IPS-18c (cell line): ENCODE results near the gene CDC42BPB.

ENCODE experiments used
- H3K4me3 ChIP-seq: 2 replicates; pipeline ENCODE4 v1.7.0; 2013; ENCODE audit warnings: low read depth, mild to moderate bottlenecking, low read length, moderate library complexity; ENCODE audit not compliant: insufficient read depth
- H3K9me3 ChIP-seq: one replicate; pipeline ENCODE4 v1.6.1; 2013; ENCODE audit warnings: mild to moderate bottlenecking, low read length, moderate library complexity; ENCODE audit not compliant: control insufficient read depth, insufficient read depth

The CDC42BPB gene

DNA sequence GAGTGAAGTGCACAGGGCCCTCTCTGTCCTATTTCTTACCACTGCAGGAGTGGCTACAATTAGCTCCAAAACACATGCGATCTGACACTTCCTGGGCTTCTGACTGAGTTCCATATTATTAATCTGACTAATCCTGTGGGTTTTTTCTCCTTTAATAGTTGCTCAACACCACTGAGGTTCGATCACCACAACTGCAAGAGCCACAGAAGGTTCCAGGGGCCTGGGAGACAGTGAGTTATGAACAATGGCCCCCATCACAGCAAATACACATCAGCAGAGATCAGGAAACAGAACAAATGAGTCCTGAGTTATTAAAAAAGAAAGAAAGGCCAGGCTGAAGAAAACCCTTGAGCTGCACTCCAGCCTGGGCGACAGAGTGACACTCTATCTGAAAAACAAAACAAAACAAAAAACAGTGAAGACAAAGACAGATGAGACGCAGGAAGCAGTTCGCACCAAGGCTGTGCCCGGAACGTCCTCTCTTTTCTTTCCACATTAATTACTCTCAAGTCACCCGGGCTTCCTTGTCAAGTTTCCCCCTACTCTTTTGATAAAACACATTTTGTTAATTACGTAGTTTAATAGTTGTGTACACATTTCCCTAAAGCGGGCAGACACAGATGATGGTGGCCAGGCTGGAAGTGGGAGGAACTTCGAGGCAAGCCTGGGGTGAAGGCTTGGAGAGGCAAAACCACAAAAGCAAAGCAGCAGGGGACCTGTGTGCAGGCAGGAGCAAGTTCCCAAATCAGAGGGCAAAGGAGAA, 42.7 kb downstream of the CDC42BPB start:
- Histone ChIP-seq H3K9me3 (no peaks in the 10 kb centered on the region), H3K4me3 (no peak overlapping the region)

- Histone ChIP-seq H3K4me3 (no peak overlapping the region), H3K9me3 (no peaks in the 10 kb centered on the region)
Observed at GRCh38 chr14:103013028-103013427, 44.3 kb downstream of the CDC42BPB start.

DNA sequence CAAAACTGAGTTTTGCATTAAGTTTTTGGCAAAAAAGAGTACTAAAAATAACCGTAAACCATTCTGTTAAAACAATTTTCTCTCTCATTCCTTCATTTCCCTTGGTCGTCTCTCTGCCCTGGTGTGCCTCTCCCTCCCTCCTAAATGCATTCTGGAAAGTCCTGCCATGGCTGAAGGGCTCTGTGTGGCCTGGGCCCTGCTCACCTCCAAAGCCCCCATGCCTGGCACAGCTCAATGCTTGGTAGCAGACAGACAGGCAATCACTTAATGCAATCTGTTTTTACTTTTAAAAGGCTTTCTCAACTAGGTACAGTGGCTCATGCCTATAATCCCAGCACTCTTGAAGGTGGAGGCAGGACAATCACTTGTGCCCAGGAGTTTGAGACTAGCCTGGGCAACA, 47.8 kb downstream of the CDC42BPB start:
- Histone ChIP-seq H3K4me3 (no peak overlapping the region), H3K9me3 (no peaks in the 10 kb centered on the region)

- H3K9me3 ChIP-seq: peaks cover 3% of the 10 kb centered on the region
- no peak overlapping the region for H3K4me3 ChIP-seq
Observed at GRCh38 chr14:103008768-103009357, 48.5 kb downstream of the CDC42BPB start.

- Histone ChIP-seq H3K4me3 (no peak overlapping the region), H3K9me3 (peaks cover 3% of the 10 kb centered on the region)
Observed at GRCh38 chr14:103008126-103008525, 49.2 kb downstream of the CDC42BPB start.

DNA sequence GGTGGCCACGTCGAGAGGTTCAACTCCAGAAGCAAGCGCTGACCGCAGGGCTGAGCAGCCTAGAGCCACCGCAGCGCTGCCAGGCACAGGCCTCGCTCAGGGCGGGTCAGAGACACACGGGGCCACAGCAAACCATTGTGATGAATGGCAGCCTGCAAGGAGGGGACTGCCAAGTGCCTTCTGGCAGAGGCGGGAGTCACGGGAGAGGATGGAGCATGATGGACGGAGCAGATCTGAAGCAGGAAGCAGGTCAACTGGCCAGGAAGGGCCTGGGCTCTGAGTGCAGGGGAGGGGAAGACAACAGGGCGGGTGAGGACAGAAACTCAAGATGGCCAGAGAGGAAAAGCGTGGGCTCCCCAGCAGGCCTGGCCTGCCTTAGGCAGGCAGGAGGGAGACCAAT, 49.8 kb downstream of the CDC42BPB start:
- no peak overlapping the region for H3K4me3 ChIP-seq
- H3K9me3 ChIP-seq: peaks cover 3% of the 10 kb centered on the region

GRCh38 chr14:103006991-103007520, 50.3 kb downstream of the CDC42BPB start:
- H3K9me3 ChIP-seq: peaks cover 3% of the 10 kb centered on the region
- H3K4me3 ChIP-seq: no peak overlapping the region

GRCh38 chr14:103006106-103006505, 51.2 kb downstream of the CDC42BPB start:
- H3K9me3 ChIP-seq: peaks cover 3% of the 10 kb centered on the region

GRCh38 chr14:103003850-103004249, 53.5 kb downstream of the CDC42BPB start:
- Histone ChIP-seq H3K9me3 (peaks cover 3% of the 10 kb centered on the region), H3K4me3 (no peak overlapping the region)

More at GRCh38 chr14:103006106-103006505, 51.2 kb downstream of the CDC42BPB start:
- no peak overlapping the region for H3K4me3 ChIP-seq

GRCh38 chr14:103003351-103003615, 54.1 kb downstream of the CDC42BPB start:
- H3K9me3 ChIP-seq: peaks cover 3% of the 10 kb centered on the region
- H3K4me3 ChIP-seq: no peak overlapping the region

DNA sequence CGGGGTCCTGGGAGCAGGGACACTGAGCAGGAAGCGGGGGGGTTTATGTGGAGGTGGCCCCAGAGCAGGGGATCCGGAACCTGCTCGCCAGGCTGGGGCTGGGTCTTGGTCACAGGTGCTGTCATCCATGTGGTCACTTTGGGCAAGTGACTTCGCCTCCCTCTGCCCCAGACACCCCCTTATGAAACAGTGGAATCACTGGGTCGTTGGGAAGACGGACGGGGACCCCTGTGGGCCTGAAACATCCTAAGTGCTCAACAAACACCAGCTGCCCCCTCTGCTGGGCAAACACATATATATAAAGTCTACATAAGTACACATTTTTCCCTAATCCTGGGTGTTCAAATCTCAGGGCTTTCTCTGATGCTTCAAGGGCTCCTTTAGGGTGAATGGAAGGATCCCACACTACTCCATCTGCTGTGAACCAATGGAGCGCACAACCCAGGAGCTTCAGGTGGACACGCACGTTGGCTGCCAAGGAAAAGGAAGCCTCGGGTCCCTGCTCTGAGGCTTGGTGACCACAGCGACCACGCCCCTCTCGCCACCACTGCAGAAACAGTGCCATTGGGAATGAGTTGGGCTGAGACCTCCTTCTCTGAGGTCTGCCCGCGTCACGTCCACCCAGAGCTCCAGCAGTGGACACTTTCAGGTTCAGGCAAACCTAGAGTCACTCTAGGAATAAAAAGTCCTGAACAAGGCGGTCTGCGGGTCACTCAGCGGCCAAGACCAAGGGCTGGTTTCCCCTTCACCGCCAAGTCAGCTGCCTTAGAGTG, 54.6 kb downstream of the CDC42BPB start:
- Histone ChIP-seq H3K4me3 (no peak overlapping the region), H3K9me3 (peaks cover 3% of the 10 kb centered on the region)

- H3K4me3 ChIP-seq: no peak overlapping the region
- peaks cover 3% of the 10 kb centered on the region for H3K9me3 ChIP-seq
Observed at GRCh38 chr14:103001651-103002396, 55.5 kb downstream of the CDC42BPB start.

DNA sequence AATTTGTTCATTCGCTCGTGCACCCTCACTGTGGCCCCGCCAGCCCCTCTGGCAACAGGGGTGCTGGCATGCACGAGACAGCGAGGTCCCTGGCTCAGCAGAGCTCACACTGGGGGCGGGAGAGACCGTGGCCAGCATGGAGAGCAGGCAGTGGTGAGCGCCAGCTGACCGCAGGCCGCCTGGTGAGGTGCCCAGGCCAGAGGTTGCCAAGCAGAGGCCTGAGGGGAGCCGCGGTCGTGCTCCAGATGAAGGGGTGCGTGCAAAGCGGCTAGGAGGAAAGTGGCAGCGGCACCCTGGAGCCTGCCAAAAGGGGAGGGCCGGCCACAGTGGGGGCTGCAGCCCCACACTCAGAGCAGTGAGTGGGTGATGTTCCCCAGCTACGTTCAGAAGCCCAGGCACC, 56.1 kb downstream of the CDC42BPB start:
- H3K4me3 ChIP-seq: no peak overlapping the region
- H3K9me3 ChIP-seq: peaks cover 3% of the 10 kb centered on the region

DNA sequence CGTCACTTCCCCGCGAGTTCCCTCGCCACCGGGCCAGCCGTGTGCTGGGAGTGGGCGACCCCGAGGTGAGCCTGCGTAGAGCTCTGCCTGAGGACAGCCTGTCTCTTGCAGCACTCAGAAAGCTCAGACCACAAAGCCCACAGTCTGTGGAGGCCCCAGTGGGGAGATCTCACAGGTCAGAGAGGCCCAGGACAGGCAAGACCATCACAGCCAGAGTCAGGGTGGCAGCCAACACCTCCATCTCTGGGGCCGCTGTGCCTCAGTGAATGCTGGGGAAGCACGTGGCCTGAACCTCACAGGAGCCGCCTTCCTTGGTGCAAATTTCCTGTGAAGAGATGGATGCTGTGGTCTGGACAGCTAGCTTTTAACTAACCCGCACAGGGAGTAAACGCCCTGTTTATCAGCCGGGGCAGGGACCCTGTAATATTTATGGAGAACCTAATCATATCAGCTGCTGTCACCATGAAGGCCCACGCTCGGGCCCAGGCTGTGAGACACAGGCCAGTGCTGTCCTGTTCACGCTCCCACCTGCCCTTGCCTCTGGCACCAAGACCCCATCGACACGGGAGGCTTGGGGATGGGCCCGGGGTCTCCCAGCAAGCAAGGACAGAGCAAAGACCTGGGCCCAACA, 56.9 kb downstream of the CDC42BPB start:
- no peak overlapping the region for H3K4me3 ChIP-seq
- H3K9me3 ChIP-seq: peaks cover 3% of the 10 kb centered on the region

- Histone ChIP-seq H3K9me3 (peaks cover 2% of the 10 kb centered on the region), H3K4me3 (no peak overlapping the region)
Observed at GRCh38 chr14:102999227-102999895, 58.0 kb downstream of the CDC42BPB start.

DNA sequence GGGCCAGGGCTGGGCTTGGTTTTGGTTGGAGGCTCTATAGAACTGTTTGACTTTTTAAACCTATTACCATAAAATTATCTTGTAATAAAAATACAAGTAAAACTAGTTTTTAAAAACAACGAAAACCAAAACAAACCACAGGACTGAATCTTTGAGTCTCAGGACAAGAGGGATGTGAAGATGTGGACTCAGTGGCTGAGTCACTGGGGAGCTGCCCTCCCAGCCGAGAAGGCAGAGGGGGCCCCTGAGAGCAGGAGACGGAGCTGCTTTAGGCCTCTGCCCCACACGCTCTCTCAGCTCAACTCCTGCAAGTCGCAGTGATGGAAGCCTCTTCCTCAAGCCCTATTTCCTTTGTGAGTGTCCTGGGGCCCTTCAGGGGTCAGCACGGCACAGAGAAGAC, 59.0 kb downstream of the CDC42BPB start:
- H3K9me3 ChIP-seq: peaks cover 4% of the 10 kb centered on the region
- no peak overlapping the region for H3K4me3 ChIP-seq
